ENCODE data around the gene GPR146.

The GPR146 gene

GRCh38 chr7:1093916-1094508 lies 49.7 kb downstream of the GPR146 start:
- no peak for DNase-seq (ENCODE audit: low read depth)
- H3K4me3 ChIP-seq (ENCODE audit: low read depth, low read length), result no peak overlapping the region
- TF ChIP-seq CTCF (conservative IDR thresholded peaks at IDR 0.05; ENCODE audit: low read depth, low read length), result no peak

- H3K4me3 ChIP-seq (ENCODE audit: low read depth, low read length), result no peak overlapping the region
- no peak for DNase-seq (ENCODE audit: low read depth)
- no peak for TF ChIP-seq CTCF (conservative IDR thresholded peaks at IDR 0.05; ENCODE audit: low read depth, low read length)
Observed at GRCh38 chr7:1094870-1095269, 50.5 kb downstream of the GPR146 start.

GRCh38 chr7:1095621-1096155 lies 51.3 kb downstream of the GPR146 start:
- no peak overlapping the region for H3K4me3 ChIP-seq (ENCODE audit: low read depth, low read length)
- no peak for DNase-seq (ENCODE audit: low read depth)
- TF ChIP-seq CTCF (conservative IDR thresholded peaks at IDR 0.05; ENCODE audit: low read depth, low read length), result no peak

- no peak overlapping the region for H3K4me3 ChIP-seq (ENCODE audit: low read depth, low read length)
- TF ChIP-seq CTCF (conservative IDR thresholded peaks at IDR 0.05; ENCODE audit: low read depth, low read length), result no peak
- no peak for DNase-seq (ENCODE audit: low read depth)
Observed at GRCh38 chr7:1096156-1097119, 52.1 kb downstream of the GPR146 start.

- no peak for DNase-seq (ENCODE audit: low read depth)
- H3K4me3 ChIP-seq (ENCODE audit: low read depth, low read length), result no peak overlapping the region
- no peak for TF ChIP-seq CTCF (conservative IDR thresholded peaks at IDR 0.05; ENCODE audit: low read depth, low read length)
Observed at GRCh38 chr7:1097120-1097504, 52.8 kb downstream of the GPR146 start.

GRCh38 chr7:1098243-1099153 lies 54.2 kb downstream of the GPR146 start:
- no peak for TF ChIP-seq CTCF (conservative IDR thresholded peaks at IDR 0.05; ENCODE audit: low read depth, low read length)
- no peak for DNase-seq (ENCODE audit: low read depth)
- H3K4me3 ChIP-seq (ENCODE audit: low read depth, low read length), result no peak overlapping the region
